Calu3 (cell line): Measurements from ENCODE around the gene DYNC1H1. TPM values are rescaled to one million over a fixed set of nuclear protein-coding genes. Genes with fewer than 3 reads are reported as not detected.

ENCODE experiments used
- BruUV-seq: library from RNA; stranded (reverse); fragments of 400-500 nt; replicated peaks from 2 replicates; lab custom pipeline; 2021; lab: Mats Ljungman, UMichigan
- CTCF ChIA-PET: fragments of 300-600 bp; sonication (Branson Sonifier 250); formaldehyde crosslinking; loops from one replicate; lab custom pipeline; 2022; ENCODE audit warnings: antibody characterized with exemption; lab: Charles Lee
- DNase-seq: peaks from one replicate; pipeline ENCODE4 v3.0.0; 2022
- H3K27ac Mint-ChIP-seq: one replicate; pipeline ENCODE4 v1.8.0; 2022; ENCODE audit warnings: mixed read lengths; ENCODE audit not compliant: unreplicated experiment
- H3K27me3 Mint-ChIP-seq: one replicate; pipeline ENCODE4 v1.8.0; 2022; ENCODE audit warnings: mixed read lengths; ENCODE audit not compliant: unreplicated experiment
- H3K36me3 Mint-ChIP-seq: one replicate; pipeline ENCODE4 v1.8.0; 2022; ENCODE audit warnings: mild to moderate bottlenecking, moderate library complexity, mixed read lengths; ENCODE audit not compliant: insufficient read depth, unreplicated experiment
- H3K4me1 Mint-ChIP-seq: one replicate; pipeline ENCODE4 v1.8.0; 2022; ENCODE audit warnings: mild to moderate bottlenecking, low read depth, mixed read lengths; ENCODE audit not compliant: unreplicated experiment
- H3K4me3 Mint-ChIP-seq: one replicate; pipeline ENCODE4 v1.8.0; 2022; ENCODE audit warnings: mild to moderate bottlenecking, low read depth, moderate library complexity, mixed read lengths; ENCODE audit not compliant: unreplicated experiment
- H3K9me3 Mint-ChIP-seq: one replicate; pipeline ENCODE4 v1.8.0; 2022; ENCODE audit warnings: low read depth, mixed read lengths; ENCODE audit not compliant: unreplicated experiment
- intact Hi-C: fragments of 100-400 bp; cut with micrococcal nuclease; formaldehyde crosslinking; loops from one replicate; pipeline ENCODE4 v1.10.0; 2022; ENCODE audit not compliant: unreplicated experiment
- total RNA-seq: library from RNA; stranded (reverse); gene quantifications from 2 replicates; pipeline ENCODE4 v1.2.3, GENCODE V29; 2022
- TF ChIP-seq, protein P1 (sequence below): fragments of 200-600 bp; IDR thresholded peaks from one replicate; pipeline ENCODE4 v1.8.0; 2022; ENCODE audit warnings: antibody characterized with exemption; ENCODE audit not compliant: unreplicated experiment

The DYNC1H1 gene
- total RNA-seq, 1 experiment from 2014 or later: 529 TPM

DNA sequence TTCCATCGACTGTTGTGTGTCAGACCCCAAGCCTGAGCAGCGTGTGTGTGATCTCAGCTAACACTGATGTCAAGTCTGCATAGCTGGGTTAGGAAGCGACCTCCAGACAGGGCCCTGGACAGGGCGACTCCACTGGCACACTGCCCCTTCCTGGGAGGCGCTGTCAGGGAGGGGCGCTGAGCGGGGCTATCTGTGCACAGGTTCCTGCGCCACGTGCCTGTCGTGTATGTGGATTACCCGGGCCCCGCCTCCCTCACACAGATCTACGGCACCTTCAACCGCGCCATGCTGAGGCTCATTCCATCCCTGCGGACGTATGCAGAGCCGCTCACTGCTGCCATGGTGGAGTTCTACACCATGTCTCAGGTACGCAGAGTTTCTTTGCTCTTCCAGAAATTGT lies 53.9 kb downstream of the DYNC1H1 start:
- no peak overlapping the region for H3K27ac Mint-ChIP-seq
- intact Hi-C loops: no loop called here
- TF ChIP-seq, protein P1, sequence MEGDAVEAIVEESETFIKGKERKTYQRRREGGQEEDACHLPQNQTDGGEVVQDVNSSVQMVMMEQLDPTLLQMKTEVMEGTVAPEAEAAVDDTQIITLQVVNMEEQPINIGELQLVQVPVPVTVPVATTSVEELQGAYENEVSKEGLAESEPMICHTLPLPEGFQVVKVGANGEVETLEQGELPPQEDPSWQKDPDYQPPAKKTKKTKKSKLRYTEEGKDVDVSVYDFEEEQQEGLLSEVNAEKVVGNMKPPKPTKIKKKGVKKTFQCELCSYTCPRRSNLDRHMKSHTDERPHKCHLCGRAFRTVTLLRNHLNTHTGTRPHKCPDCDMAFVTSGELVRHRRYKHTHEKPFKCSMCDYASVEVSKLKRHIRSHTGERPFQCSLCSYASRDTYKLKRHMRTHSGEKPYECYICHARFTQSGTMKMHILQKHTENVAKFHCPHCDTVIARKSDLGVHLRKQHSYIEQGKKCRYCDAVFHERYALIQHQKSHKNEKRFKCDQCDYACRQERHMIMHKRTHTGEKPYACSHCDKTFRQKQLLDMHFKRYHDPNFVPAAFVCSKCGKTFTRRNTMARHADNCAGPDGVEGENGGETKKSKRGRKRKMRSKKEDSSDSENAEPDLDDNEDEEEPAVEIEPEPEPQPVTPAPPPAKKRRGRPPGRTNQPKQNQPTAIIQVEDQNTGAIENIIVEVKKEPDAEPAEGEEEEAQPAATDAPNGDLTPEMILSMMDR: no peak
- H3K4me3 Mint-ChIP-seq: no peak overlapping the region
- H3K4me1 Mint-ChIP-seq: no peaks in the 10 kb centered on the region
- no peak for DNase-seq
- CTCF ChIA-PET: no interaction called here
- H3K27me3 Mint-ChIP-seq: no peaks in the 10 kb centered on the region
- no TSS peak for BruUV-seq
- H3K36me3 Mint-ChIP-seq: peaks cover 69% of the 10 kb centered on the region
- no peaks in the 10 kb centered on the region for H3K9me3 Mint-ChIP-seq

DNA sequence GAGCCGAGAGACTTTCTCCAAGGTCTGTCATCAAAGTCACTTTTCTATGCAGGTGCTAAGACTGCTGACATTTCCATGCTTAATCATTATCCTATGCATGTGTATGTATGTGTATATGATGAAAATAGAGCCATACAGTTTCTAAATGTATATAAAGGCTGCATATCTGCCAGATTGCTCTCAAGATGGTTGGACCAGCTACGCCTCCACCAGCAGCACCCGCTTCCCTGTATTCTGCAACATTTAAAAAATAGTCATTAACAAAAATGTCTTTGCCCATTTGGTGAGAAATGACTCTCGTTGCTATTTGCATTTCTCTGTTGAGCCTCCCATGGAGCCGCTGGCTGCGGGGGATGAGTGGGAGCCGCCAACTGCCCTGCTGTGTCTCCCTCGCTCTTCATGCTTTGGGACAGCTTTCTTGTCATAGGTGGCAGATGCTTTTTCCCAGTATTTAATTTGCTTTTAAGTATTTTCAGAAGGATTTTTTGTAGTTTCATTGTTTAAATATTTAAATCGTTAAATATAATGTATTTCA lies 54.7 kb downstream of the DYNC1H1 start:
- BruUV-seq: no TSS peak
- no peaks in the 10 kb centered on the region for H3K27me3 Mint-ChIP-seq
- no peak overlapping the region for H3K27ac Mint-ChIP-seq
- TF ChIP-seq, protein P1: no peak
- no peaks in the 10 kb centered on the region for H3K9me3 Mint-ChIP-seq
- no peak overlapping the region for H3K4me3 Mint-ChIP-seq
- H3K4me1 Mint-ChIP-seq: no peaks in the 10 kb centered on the region
- intact Hi-C loops: no loop called here
- H3K36me3 Mint-ChIP-seq: peaks cover 72% of the 10 kb centered on the region
- no peak for DNase-seq
- CTCF ChIA-PET: no interaction called here

DNA sequence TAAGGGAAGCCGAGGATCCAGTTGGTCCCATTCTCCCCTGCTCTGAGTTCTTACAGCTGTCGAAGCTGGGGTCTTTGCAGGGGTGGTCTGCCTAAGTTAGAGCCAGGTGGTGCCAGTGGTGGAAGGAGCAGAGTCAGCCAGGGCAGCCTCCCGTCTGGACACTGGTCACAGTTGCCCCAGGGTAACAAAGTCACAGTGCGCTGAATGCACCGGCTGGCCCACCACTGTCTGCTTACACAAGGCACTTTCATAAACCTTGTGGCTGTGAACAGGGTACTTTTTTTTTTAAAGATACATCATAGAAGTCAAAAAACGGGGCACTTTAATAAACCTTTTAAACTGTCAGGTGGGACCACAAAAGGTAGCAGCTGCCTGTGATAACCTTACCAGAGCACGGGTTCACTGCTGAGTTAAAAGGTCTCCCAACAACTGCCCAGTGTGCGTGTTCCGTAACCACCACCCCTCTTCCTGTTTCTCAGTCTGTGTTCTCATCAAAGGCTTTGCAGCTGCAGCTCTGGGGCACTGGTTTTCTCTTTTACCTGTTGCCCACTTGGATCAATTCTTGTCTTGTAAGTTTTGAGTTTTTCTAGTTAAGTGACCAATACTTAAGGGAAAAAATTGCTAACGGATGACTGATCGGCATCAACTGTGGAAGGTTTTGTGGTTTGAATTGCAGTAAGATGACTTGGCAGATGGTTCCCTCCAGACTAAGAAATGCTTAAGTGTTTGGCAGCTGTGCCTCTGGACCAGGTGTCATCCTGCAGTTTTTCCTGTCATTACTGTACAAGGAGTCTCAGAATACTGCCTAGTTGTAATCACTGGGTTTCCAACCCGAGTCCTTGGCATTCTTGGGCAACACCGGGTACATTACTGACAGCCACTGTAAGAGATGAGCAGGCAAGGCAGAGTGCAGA lies 55.9 kb downstream of the DYNC1H1 start:
- Mint-ChIP-seq H3K4me3 (no peak overlapping the region), H3K36me3 (peaks cover 76% of the 10 kb centered on the region), H3K9me3 (no peaks in the 10 kb centered on the region), H3K27me3 (no peaks in the 10 kb centered on the region), H3K4me1 (no peaks in the 10 kb centered on the region), H3K27ac (no peak overlapping the region)
- no peak for DNase-seq
- CTCF ChIA-PET: no interaction called here
- BruUV-seq: no TSS peak
- TF ChIP-seq, protein P1: no peak
- intact Hi-C loops: loop anchor here (10.0 kb wide), 1 partner anchor 56 kb away; the partner anchor contains the start of gene DYNC1H1

DNA sequence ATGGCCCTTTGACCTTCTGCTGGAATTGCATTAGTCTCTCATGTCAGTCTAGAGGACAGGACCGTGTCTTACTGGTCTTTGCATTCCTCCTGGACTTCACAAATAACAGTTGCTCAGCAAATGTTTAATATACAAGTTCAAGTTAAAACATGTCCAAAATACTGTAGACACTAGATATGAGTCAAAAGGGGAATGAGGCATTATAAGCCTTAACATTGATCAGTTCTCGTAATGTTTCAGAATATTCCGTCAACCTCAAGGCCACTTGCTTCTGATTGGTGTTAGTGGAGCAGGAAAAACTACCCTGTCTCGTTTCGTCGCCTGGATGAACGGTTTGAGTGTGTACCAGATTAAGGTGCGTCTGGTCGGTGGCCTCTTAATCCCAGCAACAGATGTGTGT lies 62.6 kb downstream of the DYNC1H1 start:
- Mint-ChIP-seq H3K4me1 (peaks cover 9% of the 10 kb centered on the region), H3K27me3 (no peaks in the 10 kb centered on the region), H3K4me3 (no peak overlapping the region), H3K36me3 (peaks cover 51% of the 10 kb centered on the region), H3K27ac (no peak overlapping the region), H3K9me3 (no peaks in the 10 kb centered on the region)
- CTCF ChIA-PET: no interaction called here
- no peak for DNase-seq
- no TSS peak for BruUV-seq
- intact Hi-C loops: loop anchor here (10.0 kb wide), 1 partner anchor 62 kb away; the partner anchor contains the start of gene DYNC1H1
- TF ChIP-seq, protein P1: no peak
